ENCODE data around the gene TANC1.

Gene TANC1

GRCh38 chr2:159050426-159050825, 82.0 kb downstream of the TANC1 start:
- H3K4me3 ChIP-seq (ENCODE audit: low read depth, low read length), result no peak overlapping the region
- no peak for DNase-seq (ENCODE audit: low read depth)

GRCh38 chr2:159051133-159051532, 82.7 kb downstream of the TANC1 start:
- DNase-seq (ENCODE audit: low read depth), result no peak
- no peak overlapping the region for H3K4me3 ChIP-seq (ENCODE audit: low read depth, low read length)

DNA sequence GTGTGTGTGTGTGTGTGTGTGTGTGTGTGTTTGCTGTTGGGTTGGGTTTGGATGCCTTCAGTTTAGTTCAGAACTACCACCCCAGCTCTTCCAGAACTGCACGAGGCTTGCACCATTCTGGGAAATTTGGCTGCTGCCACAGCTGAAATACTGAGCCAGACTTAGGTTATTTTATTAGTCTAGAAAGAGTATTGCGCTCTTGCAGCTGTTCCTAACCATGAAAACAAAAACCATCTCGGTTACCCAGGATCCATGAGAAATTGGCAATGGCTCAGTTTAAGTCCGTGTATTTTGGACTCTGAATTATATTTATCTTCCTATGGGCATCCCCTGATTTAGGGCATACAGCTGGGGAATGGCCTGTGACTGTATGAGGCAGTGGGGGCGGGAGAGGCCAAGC, 83.2 kb downstream of the TANC1 start:
- no peak overlapping the region for H3K4me3 ChIP-seq (ENCODE audit: low read depth, low read length)
- peak; percentile 49 for DNase-seq (ENCODE audit: low read depth)

- H3K4me3 ChIP-seq (ENCODE audit: low read depth, low read length), result no peak overlapping the region
- DNase-seq (ENCODE audit: low read depth), result no peak
Measured at GRCh38 chr2:159052157-159052601, 83.7 kb downstream of the TANC1 start.

DNA sequence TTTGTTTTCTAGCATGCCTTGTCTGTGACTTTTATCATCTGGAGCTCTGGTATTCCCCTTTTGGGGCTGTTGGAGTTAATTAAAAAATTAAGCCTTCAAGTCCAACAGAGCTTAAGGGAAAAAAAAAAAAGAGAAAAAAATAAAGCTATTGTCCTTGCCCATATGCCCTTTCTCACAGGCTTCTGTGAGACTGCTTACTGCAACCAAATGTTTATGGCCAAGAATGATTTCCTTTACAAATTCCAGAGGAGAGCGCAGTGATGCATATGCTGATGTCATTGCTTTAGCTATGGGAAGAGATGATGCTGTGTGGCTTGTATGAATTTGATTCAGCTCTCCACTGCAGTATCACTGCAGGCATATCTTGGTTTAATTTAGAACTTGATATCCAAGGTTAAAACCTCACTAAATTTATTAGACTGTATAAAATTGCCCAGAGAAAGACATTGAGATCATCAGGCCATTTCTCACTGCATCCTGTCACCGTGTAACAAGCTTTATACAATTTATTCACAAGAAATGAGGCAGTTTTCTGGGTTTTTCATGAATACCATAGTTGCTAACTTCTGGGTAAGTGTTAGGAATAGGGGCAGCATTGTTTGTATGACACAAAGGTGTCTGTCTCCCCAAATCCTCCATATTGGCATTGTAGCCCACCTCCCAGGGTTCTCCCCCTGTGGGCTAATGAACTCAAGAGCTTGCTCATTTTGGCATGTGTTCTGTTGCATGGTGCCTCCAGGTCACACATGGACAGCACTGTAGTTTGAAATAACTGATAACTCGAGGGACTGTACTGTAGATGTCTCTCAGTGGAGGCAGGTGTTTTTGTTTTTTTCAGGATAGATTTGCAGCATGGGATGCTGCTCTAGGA, 85.0 kb downstream of the TANC1 start:
- no peak overlapping the region for H3K4me3 ChIP-seq (ENCODE audit: low read depth, low read length)
- peak; percentile 78 for DNase-seq (ENCODE audit: low read depth)

GRCh38 chr2:159054032-159054334, 85.5 kb downstream of the TANC1 start:
- DNase-seq (ENCODE audit: low read depth), result no peak
- H3K4me3 ChIP-seq (ENCODE audit: low read depth, low read length), result no peak overlapping the region

DNA sequence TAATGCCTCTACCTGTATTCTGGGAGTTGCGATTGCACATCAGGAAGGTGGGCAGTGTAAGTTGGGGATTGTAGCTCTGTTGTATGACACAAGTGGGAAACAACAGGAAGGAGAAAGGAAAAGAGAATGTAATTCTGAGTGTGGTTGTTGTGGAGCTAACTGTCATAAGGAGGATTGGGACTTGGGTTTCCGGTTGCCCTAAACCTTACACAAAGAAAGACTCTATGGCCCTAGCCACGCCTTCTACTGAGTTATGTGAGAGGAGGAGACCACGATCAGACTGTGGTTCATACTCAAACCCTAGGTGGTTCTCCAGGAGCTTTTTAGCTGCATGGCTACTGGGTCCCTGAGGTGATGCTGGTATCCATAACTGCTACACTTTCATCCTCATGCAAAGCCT, 86.5 kb downstream of the TANC1 start:
- no peak overlapping the region for H3K4me3 ChIP-seq (ENCODE audit: low read depth, low read length)
- DNase-seq (ENCODE audit: low read depth), result no peak

DNA sequence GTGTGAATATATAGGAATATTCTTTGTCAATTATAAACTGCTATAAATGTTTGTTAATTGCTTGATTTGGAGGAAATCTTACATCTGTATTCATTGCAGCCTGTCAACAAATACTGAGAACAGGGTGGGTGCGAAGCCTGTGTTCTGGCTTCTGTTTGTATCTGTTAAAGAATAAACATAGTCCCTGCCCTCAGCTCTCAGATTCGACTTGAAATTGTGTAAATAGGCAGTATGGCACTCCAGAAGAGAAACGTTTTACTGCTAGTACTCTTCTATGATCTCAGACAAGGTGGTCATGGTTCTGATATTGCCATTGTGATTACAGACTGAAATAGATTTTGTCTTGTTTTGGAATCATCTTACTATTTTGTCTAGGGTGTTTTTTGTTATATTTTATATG, 92.1 kb downstream of the TANC1 start:
- no peak for DNase-seq (ENCODE audit: low read depth)
- no peak overlapping the region for H3K4me3 ChIP-seq (ENCODE audit: low read depth, low read length)

DNA sequence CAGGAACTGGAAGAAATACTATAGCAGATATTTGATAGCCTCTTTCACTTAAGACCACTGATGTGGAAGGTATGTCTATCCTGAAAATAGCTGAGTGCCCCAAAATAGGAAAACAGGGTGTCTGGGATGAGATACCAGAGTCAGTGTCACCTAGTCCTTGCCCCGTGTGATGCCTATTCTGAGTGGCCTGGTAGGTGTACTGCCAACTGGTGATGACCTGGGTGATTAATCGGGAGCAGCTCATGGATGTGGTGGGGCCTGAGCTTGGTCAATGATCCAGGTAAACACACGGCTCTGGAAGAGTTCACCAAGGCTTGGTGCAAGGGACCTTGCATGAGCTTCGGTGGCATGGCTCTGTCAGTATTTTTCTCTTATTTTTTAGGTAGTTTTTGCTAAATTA, 95.2 kb downstream of the TANC1 start:
- no peak for DNase-seq (ENCODE audit: low read depth)
- no peak overlapping the region for H3K4me3 ChIP-seq (ENCODE audit: low read depth, low read length)

GRCh38 chr2:159064446-159065301, 96.2 kb downstream of the TANC1 start:
- no peak overlapping the region for H3K4me3 ChIP-seq (ENCODE audit: low read depth, low read length)
- peak; percentile 42 for DNase-seq (ENCODE audit: low read depth)

- DNase-seq (ENCODE audit: low read depth), result no peak
- no peak overlapping the region for H3K4me3 ChIP-seq (ENCODE audit: low read depth, low read length)
Measured at GRCh38 chr2:159065313-159065712, 96.9 kb downstream of the TANC1 start.

DNA sequence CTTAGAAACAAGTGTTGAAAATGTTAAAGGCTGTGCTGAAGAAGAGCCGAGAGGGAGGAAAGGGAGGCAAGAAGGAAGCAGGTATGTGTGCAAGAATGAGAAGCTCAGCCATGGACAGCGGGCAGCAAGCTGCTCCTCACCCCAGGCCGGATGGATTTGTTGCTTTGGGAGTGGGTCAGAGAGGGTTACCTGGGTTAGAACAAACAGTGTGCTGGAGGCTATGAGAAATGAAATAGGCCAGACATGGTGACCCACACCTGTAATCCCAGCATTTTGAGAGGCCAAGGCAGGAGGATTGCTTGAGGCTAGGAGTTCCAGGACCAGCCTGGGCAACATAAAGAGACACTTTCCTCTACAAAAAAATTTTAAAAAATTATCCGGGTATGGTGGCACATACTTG, 97.5 kb downstream of the TANC1 start:
- DNase-seq (ENCODE audit: low read depth), result no peak

DNA sequence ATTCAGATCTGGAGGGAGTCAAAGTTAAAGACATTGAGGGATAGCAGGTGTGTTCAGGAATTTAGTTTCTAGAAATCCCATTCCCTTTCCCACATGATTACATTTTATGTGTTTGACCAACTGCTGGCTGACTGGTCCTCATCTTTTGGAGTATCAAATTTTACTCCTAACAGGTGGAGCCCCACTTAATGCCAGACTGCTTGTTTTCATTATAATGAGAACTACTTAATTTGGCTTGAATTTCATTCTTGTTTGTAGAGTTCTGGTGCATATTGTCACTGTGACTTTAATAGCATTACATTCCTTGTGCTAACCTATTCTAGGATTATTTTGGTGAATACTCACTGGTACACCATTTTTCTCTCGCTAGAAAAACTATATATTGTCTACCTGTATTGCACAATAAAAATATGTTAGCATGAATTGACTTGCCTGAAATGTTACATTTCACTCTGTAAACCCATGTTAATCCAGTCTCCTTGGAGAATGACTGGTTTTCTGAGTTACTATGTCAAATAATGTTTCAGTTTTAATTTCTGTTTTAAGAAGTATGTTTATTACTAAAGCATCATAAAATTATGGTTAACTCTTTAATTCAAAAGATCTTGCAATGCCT, 98.2 kb downstream of the TANC1 start:
- no peak for DNase-seq (ENCODE audit: low read depth)
- no peak overlapping the region for H3K4me3 ChIP-seq (ENCODE audit: low read depth, low read length)

More for the DNA sequence above, 97.5 kb downstream of the TANC1 start:
- H3K4me3 ChIP-seq (ENCODE audit: low read depth, low read length), result no peak overlapping the region

GRCh38 chr2:159067971-159068370, 99.5 kb downstream of the TANC1 start:
- no peak for DNase-seq (ENCODE audit: low read depth)
- H3K4me3 ChIP-seq (ENCODE audit: low read depth, low read length), result no peak overlapping the region

DNA sequence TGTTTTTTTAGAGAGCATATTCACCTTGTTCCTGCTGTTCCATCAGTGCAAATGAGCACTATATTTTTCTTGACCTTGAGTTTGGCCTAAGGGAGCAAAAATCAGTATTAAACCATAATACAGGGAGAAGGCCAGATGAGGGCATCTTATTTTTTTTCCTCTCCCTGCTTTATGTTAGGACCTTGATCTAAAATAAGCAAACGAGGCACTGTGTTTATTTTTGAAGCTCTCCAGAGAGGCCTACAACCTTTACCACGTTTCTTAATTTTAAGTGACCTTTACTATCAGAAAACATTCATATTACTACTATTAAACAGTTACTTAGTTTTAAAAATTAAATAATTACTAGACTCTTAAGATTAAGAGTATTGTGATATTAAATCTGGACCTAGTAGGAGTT, 100.8 kb downstream of the TANC1 start:
- DNase-seq (ENCODE audit: low read depth), result no peak
- H3K4me3 ChIP-seq (ENCODE audit: low read depth, low read length), result no peak overlapping the region

GRCh38 chr2:159070235-159070634, 101.8 kb downstream of the TANC1 start:
- no peak overlapping the region for H3K4me3 ChIP-seq (ENCODE audit: low read depth, low read length)
- DNase-seq (ENCODE audit: low read depth), result no peak

- DNase-seq (ENCODE audit: low read depth), result no peak
- H3K4me3 ChIP-seq (ENCODE audit: low read depth, low read length), result no peak overlapping the region
Measured at GRCh38 chr2:159071190-159071915, 102.9 kb downstream of the TANC1 start.

DNA sequence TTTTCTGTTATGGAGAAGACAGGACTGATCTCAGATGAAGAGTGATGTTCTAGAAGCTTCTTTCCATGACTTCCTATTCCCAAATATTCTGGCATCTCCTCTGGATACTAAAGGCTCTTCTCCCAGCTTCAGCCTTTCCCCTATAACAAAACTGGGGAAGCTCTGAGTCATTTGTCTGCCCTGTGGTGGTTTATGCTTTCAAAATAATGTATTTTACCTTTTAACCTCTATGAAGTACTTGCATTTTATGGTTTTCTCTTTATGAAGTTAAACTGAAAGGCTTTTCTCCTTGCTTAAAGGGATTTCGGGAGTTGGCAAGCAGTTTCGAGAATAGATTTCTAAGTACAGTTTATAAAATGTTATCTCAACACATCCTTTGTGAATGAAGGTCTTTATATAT, 104.4 kb downstream of the TANC1 start:
- no peak for DNase-seq (ENCODE audit: low read depth)
- H3K4me3 ChIP-seq (ENCODE audit: low read depth, low read length), result no peak overlapping the region

- no peak overlapping the region for H3K4me3 ChIP-seq (ENCODE audit: low read depth, low read length)
- DNase-seq (ENCODE audit: low read depth), result no peak
Measured at GRCh38 chr2:159073256-159073655, 104.8 kb downstream of the TANC1 start.

DNA sequence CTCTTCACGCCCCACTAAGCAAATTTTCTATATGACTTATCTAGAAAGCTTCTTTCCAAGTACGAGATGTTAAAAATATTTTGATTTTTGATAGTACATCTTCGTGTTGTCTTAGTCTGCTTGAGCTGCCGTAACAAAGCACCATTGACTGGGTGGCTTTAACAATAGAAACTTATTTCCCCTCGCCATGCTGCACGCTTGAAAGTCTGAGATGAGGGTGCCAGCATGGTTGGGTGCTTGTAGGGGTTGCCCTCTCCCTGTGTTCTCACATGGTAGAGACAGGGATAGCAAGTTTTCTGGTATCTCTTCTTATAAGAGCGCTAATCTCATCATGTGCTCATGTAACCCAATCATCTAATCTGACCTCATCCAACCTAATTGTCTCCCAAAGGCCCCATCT, 106.2 kb downstream of the TANC1 start:
- no peak for DNase-seq (ENCODE audit: low read depth)
- H3K4me3 ChIP-seq (ENCODE audit: low read depth, low read length), result no peak overlapping the region

Data from skeletal muscle cell (primary cell).